ENCODE results near the gene STAT1.

STAT1 gene

GRCh38 chr2:190932514-190932913 is 81.5 kb downstream of the STAT1 start:
- TF ChIP-seq Cebpa-rat (IDR thresholded peaks at IDR 0.05): no peak

GRCh38 chr2:190930411-190930810 is 83.6 kb downstream of the STAT1 start:
- no peaks in the 10 kb centered on the region for H3K27me3 ChIP-seq
- H3K27ac ChIP-seq: no peak overlapping the region
- no peak overlapping the region for H3K4me3 ChIP-seq

More at GRCh38 chr2:190932514-190932913, 81.5 kb downstream of the STAT1 start:
- Histone ChIP-seq H3K4me3 (no peak overlapping the region), H3K4me1 (peaks cover 0 to 8% (median 0%) of the 10 kb centered on the region in 10 experiments; a peak in 1 of 20 replicates), H3K9ac (no peak overlapping the region), H3K9me3 (replicated peaks in 1 of 11) (no peaks in the 10 kb centered on the region), H3K36me3 (peaks cover 38 to 73% (median 54%) of the 10 kb centered on the region in 11 experiments; a peak in 21 of 22 replicates), H4K20me1 (no peaks in the 10 kb centered on the region; a peak in 1 of 22 replicates), H3K27ac (no peak overlapping the region), H3K27me3 (no peaks in the 10 kb centered on the region), H3K4me2 (no peak overlapping the region)

GRCh38 chr2:190929919-190930318 is 84.1 kb downstream of the STAT1 start:
- Histone ChIP-seq H3K27me3 (no peaks in the 10 kb centered on the region), H3K9me3 (replicated peaks in 1 of 11) (no peaks in the 10 kb centered on the region), H3K4me3 (no peak overlapping the region), H3K36me3 (peaks cover 64 to 96% (median 76%) of the 10 kb centered on the region in 11 experiments), H3K27ac (no peak overlapping the region), H4K20me1 (no peaks in the 10 kb centered on the region; a peak in 1 of 22 replicates), H3K4me2 (no peak overlapping the region), H3K4me1 (0 out of 20 replicates have a peak, but pooled peaks cover 0 to 8% (median 0%) of the 10 kb centered on the region in 10 experiments), H3K9ac (no peak overlapping the region)
- no peak for TF ChIP-seq Cebpa-rat (IDR thresholded peaks at IDR 0.05)

More at GRCh38 chr2:190930411-190930810, 83.6 kb downstream of the STAT1 start:
- Histone ChIP-seq H3K4me1 (0 out of 20 replicates have a peak, but pooled peaks cover 0 to 8% (median 0%) of the 10 kb centered on the region in 10 experiments), H3K36me3 (peaks cover 59 to 91% (median 72%) of the 10 kb centered on the region in 11 experiments), H3K9me3 (replicated peaks in 1 of 11) (no peaks in the 10 kb centered on the region), H4K20me1 (no peaks in the 10 kb centered on the region; a peak in 1 of 22 replicates), H3K9ac (no peak overlapping the region), H3K4me2 (no peak overlapping the region)
- no peak for TF ChIP-seq Cebpa-rat (IDR thresholded peaks at IDR 0.05)

GRCh38 chr2:190927301-190927700 is 86.7 kb downstream of the STAT1 start:
- H3K27ac ChIP-seq: no peak overlapping the region
- no peaks in the 10 kb centered on the region; a peak in 1 of 22 replicates for H3K9me3 ChIP-seq (replicated peaks in 1 of 11)
- no peaks in the 10 kb centered on the region for H4K20me1 ChIP-seq
- H3K4me2 ChIP-seq: no peak overlapping the region
- no peak for TF ChIP-seq Cebpa-rat (IDR thresholded peaks at IDR 0.05)
- H3K4me3 ChIP-seq: no peak overlapping the region
- H3K9ac ChIP-seq: no peak overlapping the region
- H3K36me3 ChIP-seq: peaks cover 86 to 100% (median 94%) of the 10 kb centered on the region in 11 experiments
- no peaks in the 10 kb centered on the region for H3K27me3 ChIP-seq
- H3K4me1 ChIP-seq: 0 out of 20 replicates have a peak, but pooled peaks cover 0 to 8% (median 0%) of the 10 kb centered on the region in 10 experiments

- no peak overlapping the region for H3K4me3 ChIP-seq
- H3K36me3 ChIP-seq: peaks cover 82 to 99% (median 92%) of the 10 kb centered on the region in 11 experiments
- H3K9ac ChIP-seq: no peak overlapping the region
- no peak for TF ChIP-seq Cebpa-rat (IDR thresholded peaks at IDR 0.05)
- H3K27ac ChIP-seq: no peak overlapping the region
- H3K27me3 ChIP-seq: no peaks in the 10 kb centered on the region
- H4K20me1 ChIP-seq: no peaks in the 10 kb centered on the region; a peak in 1 of 22 replicates
- no peak overlapping the region for H3K4me2 ChIP-seq
- H3K9me3 ChIP-seq (replicated peaks in 1 of 11): no peaks in the 10 kb centered on the region; a peak in 1 of 22 replicates
- H3K4me1 ChIP-seq: no peaks in the 10 kb centered on the region
Measured at GRCh38 chr2:190922376-190922775, 91.6 kb downstream of the STAT1 start.

- no peaks in the 10 kb centered on the region; a peak in 1 of 22 replicates for H3K9me3 ChIP-seq (replicated peaks in 1 of 11)
- no peak for TF ChIP-seq Cebpa-rat (IDR thresholded peaks at IDR 0.05)
- H3K27ac ChIP-seq: no peak overlapping the region
- H3K36me3 ChIP-seq: peaks cover 81 to 99% (median 95%) of the 10 kb centered on the region in 11 experiments
- H3K4me2 ChIP-seq: no peak overlapping the region
- no peaks in the 10 kb centered on the region for H3K4me1 ChIP-seq
- H3K27me3 ChIP-seq: no peaks in the 10 kb centered on the region
- no peak overlapping the region for H3K4me3 ChIP-seq
- H4K20me1 ChIP-seq: no peaks in the 10 kb centered on the region; a peak in 1 of 22 replicates
- H3K9ac ChIP-seq: no peak overlapping the region
Measured at GRCh38 chr2:190920085-190920484, 93.9 kb downstream of the STAT1 start.
